Measurements from ENCODE around the gene CDC42.
"Not testable (repeated sequence)": the region's sequence is repeated elsewhere in the genome, so short reads cannot be mapped to it uniquely, and the experiment has no call there.

Gene CDC42

DNA sequence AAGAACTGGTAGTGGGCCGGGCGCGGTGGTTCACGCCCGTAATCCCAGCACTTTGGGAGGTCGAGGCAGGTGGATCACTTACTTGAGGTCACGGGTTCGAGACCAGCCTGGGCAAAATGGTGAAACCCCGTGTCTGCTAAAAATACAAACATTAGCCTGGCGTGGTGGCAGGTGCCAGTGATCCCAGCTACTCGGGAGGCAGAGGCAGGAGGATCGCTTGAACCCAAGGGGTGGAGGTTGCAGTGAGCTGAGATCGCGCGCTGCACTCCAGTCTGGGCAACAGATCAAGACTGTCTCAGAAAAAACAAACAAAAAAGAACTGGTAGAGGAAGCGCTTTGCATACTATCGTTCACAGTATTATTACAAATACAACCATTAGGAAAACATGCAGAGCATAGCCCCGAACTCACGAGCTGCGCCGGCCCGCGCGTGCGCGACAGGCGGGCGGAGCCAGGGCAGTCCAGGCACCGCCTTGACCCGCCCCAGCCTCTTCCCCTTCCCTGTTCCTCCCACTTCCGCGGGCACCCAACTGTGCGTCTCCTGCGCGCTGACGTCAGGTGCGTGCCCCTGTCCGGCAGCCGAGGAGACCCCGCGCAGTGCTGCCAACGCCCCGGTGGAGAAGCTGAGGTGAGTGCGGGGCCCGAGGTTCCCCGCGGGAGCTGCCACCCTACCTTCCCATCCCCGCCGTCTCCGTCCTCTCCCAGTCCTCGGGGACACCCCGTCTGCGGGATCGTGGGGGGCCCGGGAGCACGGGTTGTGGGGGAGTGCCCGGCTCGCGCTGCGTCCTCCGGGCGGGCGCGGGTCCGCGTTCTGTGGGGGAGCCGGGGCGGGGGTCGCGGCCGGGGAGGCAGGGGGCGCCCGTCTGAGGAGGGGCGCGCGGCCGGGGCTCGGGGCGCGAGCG lies at the start of gene CDC42:
Gene CDC42, plus strand, starts transcription at position 595 of the 902 bp plus-strand sequence. CDS start 25,770 bp downstream, outside the sequence.
- DNase-seq (ENCODE audit: low spot score): peak; percentile 96
- in situ Hi-C loops (cut with MboI; ENCODE audit: low sequenced_read_pairs, unreplicated experiment): no loop called here
- TF ChIP-seq, protein P1, sequence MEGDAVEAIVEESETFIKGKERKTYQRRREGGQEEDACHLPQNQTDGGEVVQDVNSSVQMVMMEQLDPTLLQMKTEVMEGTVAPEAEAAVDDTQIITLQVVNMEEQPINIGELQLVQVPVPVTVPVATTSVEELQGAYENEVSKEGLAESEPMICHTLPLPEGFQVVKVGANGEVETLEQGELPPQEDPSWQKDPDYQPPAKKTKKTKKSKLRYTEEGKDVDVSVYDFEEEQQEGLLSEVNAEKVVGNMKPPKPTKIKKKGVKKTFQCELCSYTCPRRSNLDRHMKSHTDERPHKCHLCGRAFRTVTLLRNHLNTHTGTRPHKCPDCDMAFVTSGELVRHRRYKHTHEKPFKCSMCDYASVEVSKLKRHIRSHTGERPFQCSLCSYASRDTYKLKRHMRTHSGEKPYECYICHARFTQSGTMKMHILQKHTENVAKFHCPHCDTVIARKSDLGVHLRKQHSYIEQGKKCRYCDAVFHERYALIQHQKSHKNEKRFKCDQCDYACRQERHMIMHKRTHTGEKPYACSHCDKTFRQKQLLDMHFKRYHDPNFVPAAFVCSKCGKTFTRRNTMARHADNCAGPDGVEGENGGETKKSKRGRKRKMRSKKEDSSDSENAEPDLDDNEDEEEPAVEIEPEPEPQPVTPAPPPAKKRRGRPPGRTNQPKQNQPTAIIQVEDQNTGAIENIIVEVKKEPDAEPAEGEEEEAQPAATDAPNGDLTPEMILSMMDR (IDR thresholded peaks at IDR 0.05; ENCODE audit: borderline replicate concordance, control extremely low read depth, extremely low read depth, insufficient read depth, missing control alignments): no peak

DNA sequence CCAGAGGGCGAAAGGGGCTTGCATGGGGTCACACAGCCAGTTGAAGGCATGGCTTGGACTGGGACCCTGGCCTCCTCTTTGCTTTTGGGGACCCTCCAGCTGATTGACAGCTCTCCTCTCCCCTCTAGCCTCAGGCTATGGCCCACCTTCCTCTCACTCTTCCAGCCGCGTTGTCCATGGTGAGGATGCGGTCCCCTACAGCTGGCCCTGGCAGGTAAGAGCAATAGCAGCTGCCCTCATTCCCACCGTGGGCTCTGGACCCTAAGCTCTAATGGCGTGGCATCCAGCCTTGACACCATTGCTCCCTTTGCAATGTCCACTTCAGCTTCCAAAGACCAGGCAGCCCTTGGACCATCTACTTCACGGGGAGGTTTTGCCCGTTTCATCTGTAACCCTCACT lies 49.6 kb upstream of the CDC42 start:
- DNase-seq (ENCODE audit: low spot score); in situ Hi-C loops (cut with MboI; ENCODE audit: low sequenced_read_pairs, unreplicated experiment): not testable (repeated sequence)

DNA sequence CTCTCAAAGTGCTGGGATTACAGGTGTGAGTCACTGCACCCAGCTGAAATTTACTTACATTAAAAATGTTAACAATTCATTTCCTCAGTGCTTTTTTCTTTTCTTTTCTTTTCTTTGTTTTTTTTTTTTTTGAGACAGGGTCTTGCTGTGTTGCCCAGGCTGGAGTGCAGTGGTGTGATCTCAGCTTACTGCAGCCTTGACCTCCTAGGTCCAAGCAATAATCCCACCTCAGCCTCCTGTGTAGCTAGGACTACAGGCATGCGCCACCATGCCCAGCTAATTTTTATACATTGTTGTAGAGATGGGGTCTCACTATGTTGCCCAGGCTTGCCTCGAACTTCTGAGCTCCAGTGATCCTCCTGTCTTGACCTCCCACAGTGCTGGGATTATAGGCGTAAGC lies 48.5 kb upstream of the CDC42 start:
- DNase-seq (ENCODE audit: low spot score); in situ Hi-C loops (cut with MboI; ENCODE audit: low sequenced_read_pairs, unreplicated experiment): not testable (repeated sequence)

DNA sequence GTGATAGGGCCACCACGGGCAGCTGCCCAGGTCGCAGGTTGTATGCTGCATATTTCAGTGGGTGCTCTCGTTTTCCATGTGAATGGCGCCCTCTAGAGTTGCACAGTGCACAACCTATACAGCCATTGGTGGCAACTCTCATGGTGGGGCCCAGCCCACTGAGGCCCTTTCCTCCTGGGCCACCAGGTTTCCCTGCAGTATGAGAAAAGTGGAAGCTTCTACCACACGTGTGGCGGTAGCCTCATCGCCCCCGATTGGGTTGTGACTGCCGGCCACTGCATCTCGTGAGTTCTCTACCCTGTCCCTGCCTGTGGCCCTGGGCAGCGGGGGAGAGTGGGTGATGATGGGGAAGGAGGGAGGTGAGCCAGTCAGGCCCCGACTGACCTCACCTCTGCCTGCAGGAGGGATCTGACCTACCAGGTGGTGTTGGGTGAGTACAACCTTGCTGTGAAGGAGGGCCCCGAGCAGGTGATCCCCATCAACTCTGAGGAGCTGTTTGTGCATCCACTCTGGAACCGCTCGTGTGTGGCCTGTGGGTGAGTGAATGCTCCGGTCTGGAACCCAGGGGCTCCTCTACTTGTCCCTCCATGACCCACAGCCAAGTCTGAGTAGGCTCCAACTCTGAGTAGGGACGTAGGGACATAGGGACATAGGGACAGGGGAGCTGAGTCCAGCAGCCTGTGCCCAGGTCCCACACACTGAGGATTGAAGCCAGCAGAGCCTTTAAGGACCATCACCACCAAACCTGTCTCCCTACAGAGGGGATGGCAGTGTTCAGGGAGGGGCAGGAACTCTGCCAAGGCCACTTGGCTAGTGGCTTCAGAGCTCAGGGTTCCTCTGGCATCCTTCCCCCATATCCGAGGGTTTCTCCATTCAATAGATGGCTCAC lies 47.0 kb upstream of the CDC42 start:
- DNase-seq (ENCODE audit: low spot score); in situ Hi-C loops (cut with MboI; ENCODE audit: low sequenced_read_pairs, unreplicated experiment): not testable (repeated sequence)

- in situ Hi-C loops (cut with MboI; ENCODE audit: low sequenced_read_pairs, unreplicated experiment); DNase-seq (ENCODE audit: low spot score): not testable (repeated sequence)
Observed at GRCh38 chr1:22006736-22007135, 45.8 kb upstream of the CDC42 start.

GRCh38 chr1:22007262-22007661 lies 45.2 kb upstream of the CDC42 start:
- in situ Hi-C loops (cut with MboI; ENCODE audit: low sequenced_read_pairs, unreplicated experiment); DNase-seq (ENCODE audit: low spot score): not testable (repeated sequence)

- in situ Hi-C loops (cut with MboI; ENCODE audit: low sequenced_read_pairs, unreplicated experiment); DNase-seq (ENCODE audit: low spot score): not testable (repeated sequence)
Observed at GRCh38 chr1:22009566-22009965, 42.9 kb upstream of the CDC42 start.

DNA sequence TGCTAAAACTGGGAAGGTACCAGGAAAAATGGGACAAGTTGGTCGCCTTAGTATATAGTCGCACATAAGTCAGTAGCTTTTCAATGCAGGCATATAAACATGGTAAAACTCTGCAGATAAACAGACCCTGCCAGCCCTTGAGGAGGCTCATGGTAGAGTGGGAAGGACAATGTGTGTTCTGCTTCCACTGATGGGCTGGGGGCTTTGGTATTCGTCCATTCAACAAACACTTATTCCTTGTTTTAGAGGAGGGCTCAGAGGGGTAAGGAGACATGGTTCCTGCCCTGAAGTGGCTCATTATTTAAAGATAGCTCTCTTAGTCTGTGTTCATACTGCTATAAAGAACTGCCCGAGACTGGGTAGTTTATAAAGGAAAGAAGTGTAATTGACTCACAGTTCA lies 39.8 kb upstream of the CDC42 start:
- DNase-seq (ENCODE audit: low spot score); in situ Hi-C loops (cut with MboI; ENCODE audit: low sequenced_read_pairs, unreplicated experiment): not testable (repeated sequence)

DNA sequence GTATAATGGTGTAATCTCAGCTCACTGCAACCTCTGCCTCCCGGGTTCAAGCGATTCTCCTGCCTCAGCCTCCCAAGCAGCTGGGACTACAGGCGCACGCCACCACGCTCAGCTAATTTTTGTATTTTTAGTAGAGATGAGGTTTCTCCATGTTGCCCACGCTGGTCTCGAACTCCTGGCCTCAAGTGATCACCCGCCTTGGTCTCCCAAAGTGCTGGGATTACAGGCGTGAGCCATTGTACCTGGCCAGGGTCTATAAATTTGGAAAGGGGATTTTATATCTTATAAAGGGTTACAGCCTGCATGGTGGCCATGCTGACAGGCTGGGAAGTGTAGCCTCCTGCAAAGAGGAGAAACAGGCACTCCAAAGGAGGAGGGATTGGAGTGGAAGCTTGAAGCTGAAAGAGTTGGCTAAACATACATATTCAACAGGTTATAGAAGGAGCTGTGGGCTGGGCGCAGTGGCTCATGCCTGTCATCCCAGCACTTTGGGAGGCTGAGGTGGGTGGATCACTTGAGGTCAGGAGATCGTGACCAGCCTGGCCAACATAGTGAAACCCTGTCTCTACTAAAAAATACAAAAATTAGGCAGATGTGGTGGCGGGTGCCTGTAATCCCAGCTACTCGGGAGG lies 37.8 kb upstream of the CDC42 start:
- DNase-seq (ENCODE audit: low spot score); in situ Hi-C loops (cut with MboI; ENCODE audit: low sequenced_read_pairs, unreplicated experiment): not testable (repeated sequence)

- in situ Hi-C loops (cut with MboI; ENCODE audit: low sequenced_read_pairs, unreplicated experiment): no loop called here
- DNase-seq (ENCODE audit: low spot score): peak; percentile 75
- TF ChIP-seq, protein P1 (IDR thresholded peaks at IDR 0.05; ENCODE audit: borderline replicate concordance, control extremely low read depth, extremely low read depth, insufficient read depth, missing control alignments): peak; percentile 40
Observed at GRCh38 chr1:22018583-22019559, 33.6 kb upstream of the CDC42 start.
